Heart left ventricle (tissue), 16 donors: ENCODE results near the gene UEVLD. TPM values are rescaled to one million over a fixed set of nuclear protein-coding genes. Genes with fewer than 3 reads are reported as not detected.

ENCODE experiments used
- ATAC-seq, 4 donors: fragments of 200-7000 bp; cut with Tn5 transposase; one replicate each; pipeline ENCODE4 v1.9.1; 2020 to 2022; ENCODE audit warnings: moderate library complexity in 4 of 4, mild to moderate bottlenecking in 3 of 4, moderate number of reproducible peaks in 1 of 4
- DNase-seq, 5 donors: peaks; one replicate each; pipeline ENCODE4 v3.0.0-alpha.2; 2020
- H3K27ac ChIP-seq, 12 donors: fragments of 200-600 bp; sonication (generic) in 4 of 12; one replicate each; pipeline versions ENCODE4 v1.5.0 to v1.8.0; 2016 to 2022; ENCODE audit warnings: mild to moderate bottlenecking in 2 of 12
- H3K27me3 ChIP-seq, 9 donors: fragments of 200-600 bp; sonication (generic) in 2 of 9; one replicate each; pipeline versions ENCODE4 v1.5.1 to v1.8.0; 2016 to 2022; ENCODE audit warnings: mild to moderate bottlenecking in 3 of 9
- H3K36me3 ChIP-seq, 9 donors: fragments of 200-600 bp; sonication (generic) in 2 of 9; one replicate each; pipeline versions ENCODE4 v1.5.0 to v1.8.0; 2018 to 2022; ENCODE audit warnings: mild to moderate bottlenecking in 2 of 9
- H3K4me1 ChIP-seq, 12 donors: fragments of 200-600 bp; sonication (generic) in 4 of 12; one replicate each; pipeline versions ENCODE4 v1.5.0 to v1.8.0; 2016 to 2022; ENCODE audit warnings: mild to moderate bottlenecking in 3 of 12
- H3K4me3 ChIP-seq, 12 donors: fragments of 200-600 bp; sonication (generic) in 4 of 12; one replicate each; pipeline versions ENCODE4 v1.5.0 to v1.8.0; 2017 to 2022; ENCODE audit warnings: mild to moderate bottlenecking in 9 of 12, moderate library complexity in 4 of 12
- H3K9me3 ChIP-seq, 12 donors: fragments of 200-600 bp; sonication (generic) in 4 of 12; one replicate each; pipeline versions ENCODE4 v1.5.0 to v1.8.0; 2016 to 2022; ENCODE audit warnings: mild to moderate bottlenecking in 1 of 12
- CTCF ChIP-seq, 12 donors: fragments of 200-600 bp; sonication (generic) in 4 of 12; IDR thresholded peaks; one replicate each; pipeline versions ENCODE4 v1.5.0 to v1.8.0; 2018 to 2022; ENCODE audit warnings: antibody characterized with exemption in 12 of 12, mild to moderate bottlenecking in 5 of 12
- POLR2A ChIP-seq, 2 donors: fragments of 450-650 bp; IDR thresholded peaks; one replicate each; pipeline ENCODE4 v1.6.1; 2017; ENCODE audit warnings: antibody characterized with exemption in 2 of 2, mild to moderate bottlenecking in 2 of 2, moderate library complexity in 2 of 2
- WGBS, 4 donors: extraction: QIAGEN DNeasy Blood & Tissue Kit in 2 of 4; methylation state at CpG; one replicate each; pipeline versions ENCODE4 v1.1.5 to v1.1.7; 2013 to 2018; 5-methylcytosine and 5-hydroxymethylcytosine counted together
- intact Hi-C, 10 donors: fragments of 100-400 bp; cut with DNase I; formaldehyde crosslinking; loops; one replicate each; pipeline versions ENCODE4 v1.11.1 to v1.14.2; 2022
- polyA plus RNA-seq, 2 donors: library from polyadenylated mRNA; stranded (reverse); fragments of 200-250 nt; gene quantifications; one replicate each; pipeline ENCODE4 v1.2.3, GENCODE V29; 2013
- total RNA-seq, 9 donors: library from RNA; depleted of rRNA in 2 of 9; stranded (reverse); fragments of >200 nt in 2 of 9; fragmentation: NEBNext Ultra II Directional in 3 of 9; extraction: Animal tissue kit (Norgen Biotek cat#: 25700) in 3 of 9; gene quantifications; one replicate each; pipeline versions ENCODE4 v1.1.0 to v1.2.4, GENCODE V29; 2016 to 2023
- donor health status: ischemic (EF 13 %, LVEDD 7.1; RV severe dilation, severe dysfunction).
- donor health status: healthy with polysubstance abuse.
- donor health status: DM: no; HTN: yes; CAD: no.
- donor health status: DM: no; HTN: no; CAD: no.
- donor health status: ischemic (EF 25% LVEDD 6.9; RV normal size, moderate dysfunction).
- donor health status: ischemic (EF 25% LVEDD 5.7; RV mildly dilated, moderate dysfunction).
- donor health status: healthy.
- donor health status: DM: yes; HTN: yes; CAD: no.
- donor health status: ischemic (EF 35%, LVEDD 5.7; RV mildly dilated, moderate dysfunction).
- donor health status: nonischemic (EF 11% LVEDD 7.7; RV severe dilation, severe dysfunction).
- donor health status: DM: yes; HTN: yes; CAD: no.
- donor health status: PGD.
- donor health status: ischemic (EF 29% LVEDD 5.4; RV normal size, mild dysfunction).
- donor health status: nonischemic (EF 23%, LVEDD 6.1; RV moderate dilation, normal function).

UEVLD gene
- total and polyA plus RNA-seq, 11 donors, result 4.3 to 37.8 (median 20.2) TPM

GRCh38 chr11:18502352-18502751, 86.2 kb downstream of the UEVLD start:
- no peak overlapping the region for H3K27ac ChIP-seq
- no peak for ATAC-seq
- no peak for DNase-seq
- H3K4me3 ChIP-seq, result no peak overlapping the region
- intact Hi-C loops, result no loop called here
- H3K36me3 ChIP-seq, result peaks cover 0 to 96% (median 89%) of the 10 kb centered on the region in 9 donors
- no peaks in the 10 kb centered on the region for H3K27me3 ChIP-seq
- TF ChIP-seq CTCF (IDR thresholded peaks at IDR 0.05) (no peak), POLR2A (IDR thresholded peaks at IDR 0.05) (no peak)
- no peaks in the 10 kb centered on the region for H3K4me1 ChIP-seq
- H3K9me3 ChIP-seq, result no peaks in the 10 kb centered on the region

GRCh38 chr11:18501629-18502028, 86.9 kb downstream of the UEVLD start:
- 95 to 100% (median 98%) methylated on average over 1 of the region's 1 CpG for WGBS, 4 donors
- DNase-seq (no peak), ATAC-seq (no peak)
- H3K4me1 ChIP-seq, result no peaks in the 10 kb centered on the region
- intact Hi-C loops, result no loop called here
- no peak overlapping the region for H3K4me3 ChIP-seq
- no peaks in the 10 kb centered on the region for H3K9me3 ChIP-seq
- no peak overlapping the region for H3K27ac ChIP-seq
- no peaks in the 10 kb centered on the region for H3K27me3 ChIP-seq
- peaks cover 0 to 96% (median 89%) of the 10 kb centered on the region in 9 donors for H3K36me3 ChIP-seq
- no peak for TF ChIP-seq CTCF (IDR thresholded peaks at IDR 0.05)
- TF ChIP-seq POLR2A (IDR thresholded peaks at IDR 0.05), result no peak

GRCh38 chr11:18498039-18498438, 90.5 kb downstream of the UEVLD start:
- no peaks in the 10 kb centered on the region for H3K9me3 ChIP-seq
- WGBS, 4 donors, result 87 to 97% (median 93%) methylated on average over 1 of the region's 1 CpG
- TF ChIP-seq POLR2A (IDR thresholded peaks at IDR 0.05) (no peak), CTCF (IDR thresholded peaks at IDR 0.05) (no peak)
- H3K27ac ChIP-seq, result no peak overlapping the region
- H3K4me3 ChIP-seq, result no peak overlapping the region
- peaks cover 0 to 96% (median 92%) of the 10 kb centered on the region in 9 donors for H3K36me3 ChIP-seq
- intact Hi-C loops, result loop anchor here in 1 of 10 donors (10.0 kb wide), 1 partner anchor 143 kb away; no protein-coding TSS in a partner anchor
- H3K4me1 ChIP-seq, result peaks cover 0 to 3% (median 0%) of the 10 kb centered on the region in 12 donors
- H3K27me3 ChIP-seq, result no peaks in the 10 kb centered on the region
- DNase-seq (no peak), ATAC-seq (no peak)

- 87 to 98% (median 90%) methylated on average over 4 of the region's 4 CpGs for WGBS, 4 donors
- DNase-seq (no peak), ATAC-seq (no peak)
- TF ChIP-seq POLR2A (IDR thresholded peaks at IDR 0.05) (no peak), CTCF (IDR thresholded peaks at IDR 0.05) (no peak)
- Histone ChIP-seq H3K4me1 (peaks cover 0 to 4% (median 0%) of the 10 kb centered on the region in 12 donors), H3K36me3 (peaks cover 0 to 96% (median 85%) of the 10 kb centered on the region in 9 donors), H3K27me3 (no peaks in the 10 kb centered on the region), H3K27ac (no peak overlapping the region), H3K4me3 (no peak overlapping the region), H3K9me3 (no peaks in the 10 kb centered on the region)
- intact Hi-C loops, result loop anchor here in 1 of 10 donors (10.0 kb wide), 1 partner anchor 141 kb away; no protein-coding TSS in a partner anchor
These were observed 92.8 kb downstream of the UEVLD start for GRCh38 chr11:18495703-18496102.
